K562 (cell line): Measurements from ENCODE around the gene LEMD1. TPM values are rescaled to one million over a fixed set of nuclear protein-coding genes. Genes with fewer than 3 reads are reported as not detected.
A peak's percentile ranks its signal among the peaks of the same experiment; 100 is the strongest.

Experiments
- ATAC-seq: fragments of 200-7000 bp; cut with Tn5 transposase; 3 replicates; pipeline ENCODE4 v1.9.1; 2020; ENCODE audit warnings: moderate library complexity
- BruUV-seq: library from RNA; stranded (reverse); fragments of 400-500 nt; replicated peaks from 2 replicates; lab custom pipeline; 2021; lab: Mats Ljungman, UMichigan
- CTCF ChIA-PET: fragments of 300-600 bp; formaldehyde crosslinking; extraction: SDS; loops from one replicate; lab custom pipeline; 2021; ENCODE audit warnings: low intra/inter-chr PET ratio; lab: Yijun Ruan, JAX
- POLR2A ChIA-PET: fragments of 300-600, 350-650 bp; sonication (Branson Sonifier 250); formaldehyde crosslinking; extraction: SDS; loops from one replicate; lab custom pipeline; 2021; ENCODE audit warnings: antibody characterized with exemption, inconsistent platforms; lab: Yijun Ruan, JAX
- DNase-seq, 4 experiments: peaks; one replicate each; pipeline versions ENCODE4 v3.0.0 to v3.0.0-alpha.2; 2011 to 2018; ENCODE audit warnings: low spot score in 3 of 4, mixed read lengths in 3 of 4; ENCODE audit errors: extremely low read depth in 1 of 4
- FAIRE-seq: peaks from 2 replicates; lab custom pipeline; 2011; peaks lifted over from hg19 to GRCh38; lab: Jason Lieb, UNC
- H2AFZ ChIP-seq: 2 replicates; pipeline ENCODE4 v1.6.0; 2011; ENCODE audit warnings: low read depth, low read length, control low read depth, inconsistent platforms
- H3K27ac ChIP-seq: fragments of 200-600 bp; 3 replicates; pipeline ENCODE4 v1.8.0; 2011; ENCODE audit warnings: low read depth, mild to moderate bottlenecking, control low read depth, inconsistent platforms, low read length, moderate library complexity, mixed read lengths; ENCODE audit errors: extremely low read depth
- H3K27me3 ChIP-seq, 2 experiments: fragments of 300-600 bp in 1 of 2; 2 replicates in 1 of 2; 3 replicates in 1 of 2; pipeline versions ENCODE4 v1.6.0 to v1.8.0; 2011; ENCODE audit warnings: inconsistent platforms in 2 of 2, low read length in 2 of 2, mild to moderate bottlenecking in 1 of 2, mixed read lengths in 1 of 2, moderate library complexity in 1 of 2; ENCODE audit not compliant: control insufficient read depth in 2 of 2, insufficient read depth in 2 of 2
- H3K36me3 ChIP-seq: fragments of 300-600 bp; 3 replicates; pipeline ENCODE4 v1.8.0; 2011; ENCODE audit warnings: mild to moderate bottlenecking, low read length, inconsistent platforms; ENCODE audit not compliant: control insufficient read depth, insufficient read depth
- H3K4me1 ChIP-seq, 2 experiments: fragments of 200-600 bp in 1 of 2; replicated peaks in 1 of 2; 2 replicates in 1 of 2; 3 replicates in 1 of 2; pipeline versions ENCODE4 v1.5.1 to v1.8.0; 2011; ENCODE audit warnings: inconsistent platforms in 2 of 2, low read length in 2 of 2, mild to moderate bottlenecking in 1 of 2, mixed read lengths in 1 of 2, moderate library complexity in 1 of 2; ENCODE audit not compliant: control insufficient read depth in 2 of 2, insufficient read depth in 2 of 2
- H3K4me2 ChIP-seq: 2 replicates; pipeline ENCODE4 v1.6.1; 2011; ENCODE audit warnings: low read length, control low read depth, inconsistent platforms, mixed read lengths; ENCODE audit not compliant: insufficient read depth
- H3K4me3 ChIP-seq: fragments of 200-600 bp; sonication (generic), shearing (Covaris generic); 2 replicates; pipeline ENCODE4 v1.5.1; 2016; ENCODE audit warnings: control low read depth, inconsistent platforms
- H3K79me2 ChIP-seq: fragments of 200-600 bp; 3 replicates; pipeline ENCODE4 v1.8.0; 2011; ENCODE audit warnings: low read length, inconsistent platforms; ENCODE audit not compliant: control insufficient read depth, insufficient read depth
- H3K9ac ChIP-seq, 2 experiments: 2 replicates each; pipeline versions ENCODE4 v1.6.0 to v1.6.1; 2011; ENCODE audit warnings: low read depth in 2 of 2, low read length in 2 of 2, control low read depth in 1 of 2, inconsistent platforms in 1 of 2, mild to moderate bottlenecking in 1 of 2, mixed read lengths in 1 of 2; ENCODE audit not compliant: insufficient read depth in 1 of 2
- H3K9me1 ChIP-seq: one replicate; pipeline ENCODE4 v1.6.0; 2011; ENCODE audit warnings: inconsistent platforms, mild to moderate bottlenecking, low read length, moderate library complexity; ENCODE audit not compliant: control insufficient read depth, insufficient read depth
- H3K9me3 ChIP-seq: replicated peaks from 2 replicates; pipeline ENCODE4 v1.5.1; 2011; ENCODE audit warnings: low read depth, low read length, inconsistent platforms; ENCODE audit not compliant: control insufficient read depth, insufficient read depth
- H4K20me1 ChIP-seq: replicated peaks from 2 replicates; pipeline ENCODE4 v1.6.1; 2011; ENCODE audit warnings: low read length, inconsistent platforms, mixed read lengths; ENCODE audit not compliant: control insufficient read depth, insufficient read depth
- AFF1 ChIP-seq, 2 experiments: fragments of 450-650 bp; IDR thresholded peaks; 2 replicates each; pipeline ENCODE4 v1.6.1; 2018; ENCODE audit warnings: mild to moderate bottlenecking in 2 of 2, low read depth in 1 of 2; ENCODE audit not compliant: partially characterized antibody in 2 of 2
- ZKSCAN1 ChIP-seq: fragments of 150-350 bp; IDR thresholded peaks from 2 replicates; pipeline ENCODE4 v1.6.1; 2016; ENCODE audit warnings: low read depth, low read length
- WGBS: fragments of 100-300 bp; shearing (Covaris generic); methylation state at CpG from one replicate; pipeline ENCODE4 v1.1.6; 2016; ENCODE audit warnings: low coverage, mixed read lengths; ENCODE audit not compliant: insufficient coverage; ENCODE audit errors: missing lambda C conversion rate; 5-methylcytosine and 5-hydroxymethylcytosine counted together
- in situ Hi-C: fragments of 300-500 bp; cut with MboI; formaldehyde crosslinking; loops from 4 replicates; pipeline ENCODE4 v1.15.0; 2018; ENCODE audit warnings: inconsistent platforms, mixed read lengths
- intact Hi-C: fragments of 100-400 bp; cut with micrococcal nuclease; formaldehyde crosslinking; loops from 2 replicates; pipeline ENCODE4 v1.14.2; 2022
- polyA plus RNA-seq, 8 experiments: library from polyadenylated mRNA; depleted of rRNA in 4 of 8; stranded (reverse) in 5 of 8; unstranded in 3 of 8; fragments of >200 nt; fragmentation: Nextera tagmentation in 2 of 8; fragmentation: Illumina TruSeq in 1 of 8; extraction: Ambion mirVana in 2 of 8; extraction: Trizol in 1 of 8; gene quantifications; 2 replicates each; pipeline versions ENCODE4 v1.2.1 to v1.2.3, GENCODE V29; 2011 to 2014; ENCODE audit warnings: inconsistent platforms in 1 of 8, missing spikeins in 1 of 8
- total RNA-seq, 7 experiments: library from RNA; depleted of rRNA in 6 of 7; stranded (reverse); fragments of >200 nt in 6 of 7; fragmentation: Illumina TruSeq in 2 of 7; extraction: Trizol in 2 of 7; gene quantifications; 2 replicates each; pipeline versions ENCODE4 v1.2.1 to v1.2.3, GENCODE V29; 2011 to 2021; ENCODE audit warnings: low replicate concordance in 1 of 7

The LEMD1 gene
- total and polyA plus RNA-seq, 9 of the 15 experiments (the other 6 are each of a cell fraction or from before 2014, with no cell fraction given), result 0.11 to 2.4 (median 0.57) TPM; not detected in 1

GRCh38 chr1:205395616-205396015, 26.2 kb downstream of the LEMD1 start:
- H3K9me3 ChIP-seq, result no peaks in the 10 kb centered on the region
- WGBS, result 0% methylated on average over 3 of the region's 3 CpGs
- in situ Hi-C loops (loop anchor here (5.0 kb wide), 1 partner anchor 92 kb away; no protein-coding TSS in a partner anchor), intact Hi-C loops (loop anchor here (2.0 kb wide), 1 partner anchor 35 kb away; no protein-coding TSS in a partner anchor)
- no peaks in the 10 kb centered on the region for H4K20me1 ChIP-seq
- BruUV-seq, result no TSS peak
- CTCF ChIA-PET, result interaction anchor here (0.7 to 2.4 kb wide), 3 partner anchors 89 to 468 kb away, joined by 3 to 36 read pairs (median 3); no protein-coding TSS in a partner anchor
- ATAC-seq (no peak), DNase-seq (no peak), FAIRE-seq (no peak)
- no peak overlapping the region for H3K9ac ChIP-seq
- no peak overlapping the region for H3K4me2 ChIP-seq
- H3K9me1 ChIP-seq, result no peaks in the 10 kb centered on the region
- no peaks in the 10 kb centered on the region for H3K4me1 ChIP-seq
- H3K27ac ChIP-seq, result no peak overlapping the region
- no peak overlapping the region for H2AFZ ChIP-seq
- peaks cover 8 to 9% of the 10 kb centered on the region in 2 experiments; a peak in 4 of 5 replicates for H3K27me3 ChIP-seq
- TF ChIP-seq AFF1 (IDR thresholded peaks at IDR 0.05; ENCODE audit: low read depth in 1 of 2, partially characterized antibody in 2 of 2) (peak in 1 of 2 experiments; percentile 91), ZKSCAN1 (no peak)
- no peak overlapping the region for H3K4me3 ChIP-seq
- POLR2A ChIA-PET, result interaction anchor here (1.5 kb wide), 1 partner anchor 90 kb away, joined by 6 read pairs; no protein-coding TSS in a partner anchor
- no peaks in the 10 kb centered on the region for H3K79me2 ChIP-seq
- no peaks in the 10 kb centered on the region for H3K36me3 ChIP-seq
